Stimulated activated CD4-positive, alpha-beta T cell treated with anti-CD3 and anti-CD28 coated beads, Interleukin-1b, Interleukin-23, amount 100 ng/mL, for 4 hours (primary cell): ENCODE results near the gene PDPN.

Experiments
- DNase-seq, 2 donors: peaks; one replicate each; pipeline ENCODE4 v3.0.0-alpha.2; 2020; ENCODE audit warnings: low read depth in 2 of 2

PDPN gene

GRCh38 chr1:13617773-13618172 is 34.1 kb downstream of the PDPN start:
- no peak for DNase-seq

GRCh38 chr1:13618483-13618882 is 34.9 kb downstream of the PDPN start:
- no peak for DNase-seq

GRCh38 chr1:13619909-13620308 is 36.3 kb downstream of the PDPN start:
- no peak for DNase-seq

- no peak for DNase-seq
Measured at GRCh38 chr1:13620825-13621224, 37.2 kb downstream of the PDPN start.

- DNase-seq = no peak
Measured at GRCh38 chr1:13622446-13622845, 38.8 kb downstream of the PDPN start.

DNA sequence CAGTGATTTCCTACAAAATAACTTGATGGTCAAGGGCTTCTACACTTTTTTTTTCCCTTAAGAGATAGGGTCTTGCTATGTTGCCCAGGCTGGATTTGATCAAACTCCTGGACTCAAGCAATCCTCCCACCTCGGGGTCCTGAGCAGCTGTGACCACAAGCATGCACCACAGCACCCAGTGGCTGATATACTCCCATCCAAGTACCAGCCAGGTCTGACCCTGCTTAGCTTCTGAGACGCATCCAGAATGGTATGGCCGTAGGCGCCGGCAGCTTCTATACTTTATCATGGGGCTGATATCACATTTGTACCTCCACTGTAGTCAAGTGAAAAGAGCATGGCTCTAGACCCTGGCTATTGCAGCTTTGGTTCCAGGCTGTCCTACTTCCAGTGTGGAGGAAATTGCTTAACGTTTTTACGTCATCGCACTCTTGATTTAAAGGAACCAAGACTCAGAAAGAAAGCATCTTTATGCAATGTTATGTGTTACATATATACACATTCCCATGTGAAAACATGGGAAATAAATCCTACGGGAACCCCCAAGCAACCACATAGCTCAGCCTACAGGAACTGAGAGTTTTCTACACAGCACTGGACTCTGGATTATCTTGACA is 39.5 kb downstream of the PDPN start:
- DNase-seq = no peak

DNA sequence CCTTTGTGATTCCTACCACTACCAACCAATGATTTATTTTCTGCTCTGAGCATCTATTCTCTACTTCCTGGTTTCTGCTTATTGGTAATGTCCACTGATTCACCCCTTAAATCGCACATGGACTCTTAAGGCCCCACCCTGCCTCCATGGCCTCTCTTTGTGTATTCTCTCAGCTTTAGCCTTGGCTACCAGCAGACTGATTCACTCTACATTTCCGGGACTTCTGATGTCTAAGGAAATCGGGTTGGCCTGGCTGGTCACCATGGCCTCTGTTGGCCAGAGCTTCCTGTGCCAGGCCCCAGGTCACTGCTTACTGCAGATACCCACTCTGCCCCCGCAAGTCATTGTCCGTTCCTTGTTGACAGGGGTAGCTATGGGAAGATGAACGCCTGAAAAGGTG is 40.9 kb downstream of the PDPN start:
- DNase-seq = no peak

GRCh38 chr1:13627127-13627526 is 43.5 kb downstream of the PDPN start:
- DNase-seq = no peak

GRCh38 chr1:13628218-13628617 is 44.6 kb downstream of the PDPN start:
- DNase-seq = no peak

- no peak for DNase-seq
Measured at GRCh38 chr1:13628711-13629110, 45.1 kb downstream of the PDPN start.

DNA sequence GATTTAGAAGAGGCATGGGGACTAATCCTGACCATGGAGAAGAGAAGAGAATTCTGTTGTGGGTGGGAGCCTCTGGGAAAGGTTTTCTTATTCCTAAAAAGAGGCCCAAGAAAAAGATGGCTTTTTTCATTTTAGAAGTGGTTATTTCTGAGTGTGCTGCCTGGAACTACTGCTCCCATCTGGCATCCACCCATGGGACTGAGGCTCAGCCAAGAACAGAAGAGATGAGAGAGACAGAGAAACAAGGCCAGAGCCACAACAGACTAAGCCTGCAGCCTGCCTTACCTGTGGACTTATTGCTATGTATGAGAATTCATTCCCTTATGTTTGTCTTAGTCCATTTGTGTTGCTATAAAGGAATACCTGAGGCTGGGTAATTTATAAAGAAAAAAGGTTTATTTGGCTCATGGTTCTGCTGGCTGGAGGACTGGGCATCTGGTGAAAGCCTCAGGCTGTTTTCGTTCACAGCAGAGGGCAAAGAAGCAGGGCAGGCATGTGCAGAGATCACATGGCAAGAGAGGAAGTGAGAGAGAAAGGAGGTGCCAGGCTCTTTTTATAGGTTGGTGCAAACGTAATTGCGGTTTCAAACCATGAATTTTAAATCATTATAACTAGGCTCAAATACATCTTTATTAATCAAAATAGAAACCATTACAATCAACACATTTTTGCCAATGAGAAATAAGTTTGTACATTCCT is 58.8 kb downstream of the PDPN start:
- no peak for DNase-seq

GRCh38 chr1:13643017-13643416 is 59.4 kb downstream of the PDPN start:
- no peak for DNase-seq

DNA sequence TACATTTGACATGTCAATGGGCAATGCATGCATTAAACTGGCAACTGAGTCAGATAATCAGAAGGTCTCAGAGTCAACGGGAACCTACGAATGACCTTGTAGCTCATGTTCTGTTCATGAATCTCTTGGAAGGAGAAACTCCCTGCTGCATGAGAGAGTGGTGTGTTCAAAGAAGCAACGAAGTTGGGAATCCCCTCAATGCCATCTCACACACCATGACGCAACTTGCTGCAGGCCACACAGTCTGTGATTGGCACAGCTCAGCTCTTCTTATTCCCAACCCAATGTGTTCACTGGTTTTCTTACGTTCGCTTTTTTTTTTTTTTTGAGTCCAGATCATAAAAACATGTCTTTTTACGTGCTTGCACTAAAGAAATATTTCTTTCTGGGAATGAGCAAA is 62.9 kb downstream of the PDPN start:
- DNase-seq = no peak

DNA sequence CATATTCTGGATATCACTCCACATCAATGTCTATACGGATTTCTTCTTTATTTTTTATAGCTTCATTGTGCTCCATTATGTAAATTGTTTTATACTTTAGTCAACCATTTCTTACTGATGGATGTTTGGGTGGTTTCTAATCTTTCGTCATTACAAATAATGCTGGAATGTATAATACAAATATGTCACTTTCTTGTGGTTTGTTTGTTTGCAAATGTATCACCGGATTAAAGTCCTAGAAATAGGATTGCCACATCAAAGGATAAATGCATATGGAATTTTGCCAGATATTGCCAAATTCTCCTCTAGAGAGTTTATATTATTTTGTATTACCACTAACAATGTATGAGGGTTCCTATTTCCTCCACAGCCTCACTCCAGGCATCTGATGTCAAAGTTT is 67.6 kb downstream of the PDPN start:
- DNase-seq = no peak

DNA sequence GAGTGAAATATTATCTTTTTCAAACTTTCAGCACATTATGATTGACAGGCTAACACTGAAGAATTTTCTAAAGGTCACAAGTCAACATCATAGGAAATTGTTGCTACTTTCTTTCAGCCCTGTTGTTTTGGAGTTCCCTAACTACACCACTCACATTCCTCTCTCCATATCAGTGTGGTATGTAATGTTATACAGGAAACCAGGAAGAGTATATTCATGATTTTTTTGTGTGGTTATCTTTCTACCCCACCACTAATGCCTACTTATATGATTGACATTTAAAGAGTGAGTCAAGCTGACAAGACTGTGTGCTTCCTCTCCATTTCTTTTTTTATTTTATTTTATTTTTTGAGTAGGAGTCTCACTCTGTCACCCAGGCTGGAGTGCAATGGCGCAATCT is 68.6 kb downstream of the PDPN start:
- no peak for DNase-seq

DNA sequence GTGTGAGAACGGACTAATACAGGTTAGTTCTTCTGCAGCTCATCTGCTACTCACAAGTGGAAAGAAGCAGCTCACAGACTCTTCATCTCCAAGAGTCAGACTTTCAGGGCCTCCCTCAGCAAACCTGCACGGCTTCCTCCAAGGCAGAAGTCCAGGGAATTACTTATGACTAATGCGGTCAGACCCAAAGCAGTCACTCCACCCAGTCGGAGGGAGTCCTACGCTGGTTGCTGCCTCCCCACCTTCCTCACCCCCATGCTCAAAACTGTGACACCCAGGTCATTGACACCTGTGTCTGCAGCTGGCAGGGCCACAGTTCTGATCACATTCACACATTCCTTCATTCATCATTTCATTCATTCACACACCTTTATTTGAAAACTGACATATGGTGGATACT is 77.9 kb downstream of the PDPN start:
- DNase-seq = no peak

DNA sequence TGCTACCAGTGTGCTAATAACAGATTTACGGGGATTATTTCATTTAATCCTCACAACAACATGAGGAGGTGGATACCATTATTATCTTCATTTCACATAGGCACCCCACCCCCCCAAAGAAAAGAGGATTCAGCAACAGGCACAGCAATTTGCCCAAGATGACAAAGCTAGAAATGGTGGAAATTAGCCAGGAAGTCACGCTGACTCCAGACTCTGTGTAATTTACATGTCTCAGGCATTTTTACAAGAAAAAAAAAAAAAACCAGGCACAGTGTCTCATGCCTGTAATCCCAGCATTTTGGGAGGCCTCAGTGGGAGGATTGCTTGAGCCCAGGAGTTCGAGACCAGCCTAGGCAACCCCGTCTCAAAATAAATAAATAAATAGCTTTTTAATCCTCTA is 78.9 kb downstream of the PDPN start:
- no peak for DNase-seq

DNA sequence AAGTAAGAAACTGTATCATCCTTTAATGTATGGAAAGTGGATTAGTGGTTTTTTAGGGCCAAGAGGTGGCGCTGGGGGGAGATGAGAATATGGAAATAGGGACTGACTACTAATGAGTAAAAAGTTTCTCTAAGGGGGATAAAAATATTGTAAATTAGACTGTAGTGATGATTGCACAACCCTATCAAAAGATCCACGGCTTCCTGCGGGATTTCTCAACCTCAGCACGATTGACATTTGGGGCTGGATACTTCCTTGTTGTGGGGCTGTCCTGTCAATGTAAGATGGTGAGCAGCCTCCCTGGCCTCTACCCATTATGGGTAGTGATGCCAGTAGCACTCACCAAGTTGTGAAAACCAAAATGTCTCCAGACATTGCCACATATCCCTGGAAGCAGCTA is 80.3 kb downstream of the PDPN start:
- DNase-seq = no peak

- no peak for DNase-seq
Measured at GRCh38 chr1:13664451-13664850, 80.8 kb downstream of the PDPN start.

GRCh38 chr1:13666317-13666716 is 82.7 kb downstream of the PDPN start:
- DNase-seq = no peak
